K562 (cell line): ENCODE results near the gene ABCA10. TPM values are rescaled to one million over a fixed set of nuclear protein-coding genes. Genes with fewer than 3 reads are reported as not detected.

Experiments
- CBFB ChIP-seq: sonication (generic); formaldehyde crosslinking; IDR thresholded peaks from 2 replicates; pipeline ENCODE4 v1.4.0; 2020; ENCODE audit warnings: mild to moderate bottlenecking, missing genetic modification reagents
- CREM ChIP-seq: IDR thresholded peaks from 2 replicates; pipeline ENCODE4 v1.6.1; 2014; ENCODE audit warnings: antibody characterized with exemption, low read depth
- DDX20 ChIP-seq: fragments of 450-650 bp; IDR thresholded peaks from 2 replicates; pipeline ENCODE4 v1.6.1; 2016; ENCODE audit warnings: missing genetic modification characterization, low read depth, mild to moderate bottlenecking, missing compliant biosample characterization, moderate library complexity
- ELF1 ChIP-seq: fragments of 200-800 bp; sonication (Bioruptor generic); IDR thresholded peaks from 2 replicates; pipeline ENCODE4 v1.6.1; 2016; ENCODE audit warnings: missing genetic modification characterization, missing compliant biosample characterization
- FOSL1 ChIP-seq: fragments of 200-800 bp; sonication (Bioruptor generic); conservative IDR thresholded peaks from 2 replicates; pipeline ENCODE4 v1.6.1; 2016; ENCODE audit warnings: missing genetic modification characterization, missing compliant biosample characterization
- MEIS2 ChIP-seq: fragments of 450-650 bp; IDR thresholded peaks from 2 replicates; pipeline ENCODE4 v1.6.1; 2014; ENCODE audit warnings: mild to moderate bottlenecking; ENCODE audit not compliant: partially characterized antibody
- PML ChIP-seq: IDR thresholded peaks from 2 replicates; pipeline ENCODE4 v1.6.1; 2012; ENCODE audit warnings: low read length, inconsistent platforms
- POLR2AphosphoS2 ChIP-seq: IDR thresholded peaks from 2 replicates; pipeline ENCODE4 v1.6.1; 2012; ENCODE audit warnings: low read length, improper control_type of control experiment
- POLR2G ChIP-seq: fragments of 200-400 bp; formaldehyde crosslinking; IDR thresholded peaks from 2 replicates; pipeline ENCODE4 v1.6.1; 2017; ENCODE audit warnings: low read depth, mild to moderate bottlenecking, antibody characterized with exemption, low read length, moderate library complexity
- SMARCA4 ChIP-seq: fragments of 450-650 bp; IDR thresholded peaks from 2 replicates; pipeline ENCODE4 v1.6.1; 2016
- TCF3 ChIP-seq: sonication (generic); formaldehyde crosslinking; IDR thresholded peaks from 2 replicates; pipeline ENCODE4 v1.4.0; 2020; ENCODE audit warnings: mild to moderate bottlenecking, missing genetic modification reagents
- polyA plus RNA-seq, 8 experiments: library from polyadenylated mRNA; depleted of rRNA in 4 of 8; stranded (reverse) in 5 of 8; unstranded in 3 of 8; fragments of >200 nt; fragmentation: Nextera tagmentation in 2 of 8; fragmentation: Illumina TruSeq in 1 of 8; extraction: Ambion mirVana in 2 of 8; extraction: Trizol in 1 of 8; gene quantifications; 2 replicates each; pipeline versions ENCODE4 v1.2.1 to v1.2.3, GENCODE V29; 2011 to 2014; ENCODE audit warnings: inconsistent platforms in 1 of 8, missing spikeins in 1 of 8
- total RNA-seq, 7 experiments: library from RNA; depleted of rRNA in 6 of 7; stranded (reverse); fragments of >200 nt in 6 of 7; fragmentation: Illumina TruSeq in 2 of 7; extraction: Trizol in 2 of 7; gene quantifications; 2 replicates each; pipeline versions ENCODE4 v1.2.1 to v1.2.3, GENCODE V29; 2011 to 2021; ENCODE audit warnings: low replicate concordance in 1 of 7
- TF ChIP-seq, protein P1 (sequence below), 2 experiments: fragments of 450-650 bp in 1 of 2; sonication (generic) in 1 of 2; formaldehyde crosslinking in 1 of 2; IDR thresholded peaks in 1 of 2; conservative IDR thresholded peaks in 1 of 2; 2 replicates each; pipeline versions ENCODE4 v1.6.1 to v1.8.1; 2016 to 2023; ENCODE audit warnings: mild to moderate bottlenecking in 2 of 2, moderate library complexity in 2 of 2, inconsistent platforms in 1 of 2, missing genetic modification reagents in 1 of 2
- TF ChIP-seq, protein P2 (sequence below), 2 experiments: IDR thresholded peaks in 1 of 2; conservative IDR thresholded peaks in 1 of 2; 2 replicates each; pipeline ENCODE4 v1.6.1; 2016; ENCODE audit warnings: low read depth in 2 of 2, mild to moderate bottlenecking in 1 of 2, missing compliant biosample characterization in 1 of 2, missing genetic modification characterization in 1 of 2, moderate library complexity in 1 of 2
- TF ChIP-seq, protein P3 (sequence below): sonication (generic); formaldehyde crosslinking; IDR thresholded peaks from 2 replicates; pipeline ENCODE4 v1.8.1; 2023; ENCODE audit warnings: mild to moderate bottlenecking, missing genetic modification reagents
- TF ChIP-seq, protein P4 (sequence below), 2 experiments: fragments of 450-650 bp; IDR thresholded peaks; 2 replicates each; pipeline ENCODE4 v1.6.1; 2018; ENCODE audit warnings: mild to moderate bottlenecking in 2 of 2, low read depth in 1 of 2; ENCODE audit not compliant: partially characterized antibody in 2 of 2
- TF ChIP-seq, protein P5 (sequence below), 3 experiments: fragments of 200-800 bp in 1 of 3; sonication (Bioruptor generic) in 1 of 3; sonication (generic) in 1 of 3; formaldehyde crosslinking in 1 of 3; IDR thresholded peaks; 2 replicates each; pipeline versions ENCODE4 v1.6.1 to v1.8.0; 2016 to 2022; ENCODE audit warnings: mild to moderate bottlenecking in 2 of 3, missing compliant biosample characterization in 2 of 3, missing genetic modification characterization in 2 of 3, missing genetic modification reagents in 1 of 3

The ABCA10 gene
- total and polyA plus RNA-seq, 9 of the 15 experiments (the other 6 are each of a cell fraction or from before 2014, with no cell fraction given), result 0.04 to 0.45 (median 0.15) TPM; not detected in 1

DNA sequence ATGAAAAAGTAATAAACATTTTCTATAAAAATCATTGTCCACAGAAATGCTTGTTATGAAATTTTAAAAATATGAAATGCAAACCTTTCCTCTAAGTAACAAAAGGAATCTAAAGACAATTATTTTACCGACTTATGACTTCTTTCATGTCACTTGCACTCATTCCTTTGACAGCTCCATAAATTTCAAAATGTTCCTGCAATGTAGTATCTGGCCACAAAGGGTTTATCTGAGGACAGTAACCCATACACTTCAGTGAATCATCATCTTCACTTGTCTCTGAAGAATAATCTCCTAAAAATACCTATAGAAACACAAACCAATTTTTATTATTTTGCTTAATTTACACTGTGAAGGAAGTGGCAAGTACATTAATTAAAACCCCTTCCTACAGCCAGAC, 25.6 kb upstream of the ABCA10 start (continued):
- TF ChIP-seq, protein P1, sequence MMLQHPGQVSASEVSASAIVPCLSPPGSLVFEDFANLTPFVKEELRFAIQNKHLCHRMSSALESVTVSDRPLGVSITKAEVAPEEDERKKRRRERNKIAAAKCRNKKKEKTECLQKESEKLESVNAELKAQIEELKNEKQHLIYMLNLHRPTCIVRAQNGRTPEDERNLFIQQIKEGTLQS (IDR thresholded peaks at IDR 0.05), result 0 out of 2 replicates have a peak, but pooled peaks have one; percentile 26
- TF ChIP-seq, protein P1 (CRISPR knock-in tag; conservative IDR thresholded peaks at IDR 0.05), result no peak
- TF ChIP-seq MEIS2 (peak; percentile 96), ELF1 (no peak), FOSL1 (tag) (peak; percentile 58), PML (no peak), CREM (no peak), POLR2G (no peak), POLR2AphosphoS2 (no peak), TCF3 (CRISPR knock-in tag) (0 out of 2 replicates have a peak, but pooled peaks have one; percentile 19), DDX20 (tag) (no peak), CBFB (no peak), SMARCA4 (peak; percentile 67)
- TF ChIP-seq, protein P2, sequence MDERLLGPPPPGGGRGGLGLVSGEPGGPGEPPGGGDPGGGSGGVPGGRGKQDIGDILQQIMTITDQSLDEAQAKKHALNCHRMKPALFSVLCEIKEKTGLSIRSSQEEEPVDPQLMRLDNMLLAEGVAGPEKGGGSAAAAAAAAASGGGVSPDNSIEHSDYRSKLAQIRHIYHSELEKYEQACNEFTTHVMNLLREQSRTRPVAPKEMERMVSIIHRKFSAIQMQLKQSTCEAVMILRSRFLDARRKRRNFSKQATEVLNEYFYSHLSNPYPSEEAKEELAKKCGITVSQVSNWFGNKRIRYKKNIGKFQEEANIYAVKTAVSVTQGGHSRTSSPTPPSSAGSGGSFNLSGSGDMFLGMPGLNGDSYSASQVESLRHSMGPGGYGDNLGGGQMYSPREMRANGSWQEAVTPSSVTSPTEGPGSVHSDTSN (CRISPR knock-in tag; IDR thresholded peaks at IDR 0.05; ENCODE audit: low read depth), result no peak
- TF ChIP-seq, protein P2 (tag; conservative IDR thresholded peaks at IDR 0.05; ENCODE audit: low read depth), result peak; percentile 97
- TF ChIP-seq, protein P3, sequence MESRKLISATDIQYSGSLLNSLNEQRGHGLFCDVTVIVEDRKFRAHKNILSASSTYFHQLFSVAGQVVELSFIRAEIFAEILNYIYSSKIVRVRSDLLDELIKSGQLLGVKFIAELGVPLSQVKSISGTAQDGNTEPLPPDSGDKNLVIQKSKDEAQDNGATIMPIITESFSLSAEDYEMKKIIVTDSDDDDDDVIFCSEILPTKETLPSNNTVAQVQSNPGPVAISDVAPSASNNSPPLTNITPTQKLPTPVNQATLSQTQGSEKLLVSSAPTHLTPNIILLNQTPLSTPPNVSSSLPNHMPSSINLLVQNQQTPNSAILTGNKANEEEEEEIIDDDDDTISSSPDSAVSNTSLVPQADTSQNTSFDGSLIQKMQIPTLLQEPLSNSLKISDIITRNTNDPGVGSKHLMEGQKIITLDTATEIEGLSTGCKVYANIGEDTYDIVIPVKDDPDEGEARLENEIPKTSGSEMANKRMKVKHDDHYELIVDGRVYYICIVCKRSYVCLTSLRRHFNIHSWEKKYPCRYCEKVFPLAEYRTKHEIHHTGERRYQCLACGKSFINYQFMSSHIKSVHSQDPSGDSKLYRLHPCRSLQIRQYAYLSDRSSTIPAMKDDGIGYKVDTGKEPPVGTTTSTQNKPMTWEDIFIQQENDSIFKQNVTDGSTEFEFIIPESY, result no peak
- TF ChIP-seq, protein P4, sequence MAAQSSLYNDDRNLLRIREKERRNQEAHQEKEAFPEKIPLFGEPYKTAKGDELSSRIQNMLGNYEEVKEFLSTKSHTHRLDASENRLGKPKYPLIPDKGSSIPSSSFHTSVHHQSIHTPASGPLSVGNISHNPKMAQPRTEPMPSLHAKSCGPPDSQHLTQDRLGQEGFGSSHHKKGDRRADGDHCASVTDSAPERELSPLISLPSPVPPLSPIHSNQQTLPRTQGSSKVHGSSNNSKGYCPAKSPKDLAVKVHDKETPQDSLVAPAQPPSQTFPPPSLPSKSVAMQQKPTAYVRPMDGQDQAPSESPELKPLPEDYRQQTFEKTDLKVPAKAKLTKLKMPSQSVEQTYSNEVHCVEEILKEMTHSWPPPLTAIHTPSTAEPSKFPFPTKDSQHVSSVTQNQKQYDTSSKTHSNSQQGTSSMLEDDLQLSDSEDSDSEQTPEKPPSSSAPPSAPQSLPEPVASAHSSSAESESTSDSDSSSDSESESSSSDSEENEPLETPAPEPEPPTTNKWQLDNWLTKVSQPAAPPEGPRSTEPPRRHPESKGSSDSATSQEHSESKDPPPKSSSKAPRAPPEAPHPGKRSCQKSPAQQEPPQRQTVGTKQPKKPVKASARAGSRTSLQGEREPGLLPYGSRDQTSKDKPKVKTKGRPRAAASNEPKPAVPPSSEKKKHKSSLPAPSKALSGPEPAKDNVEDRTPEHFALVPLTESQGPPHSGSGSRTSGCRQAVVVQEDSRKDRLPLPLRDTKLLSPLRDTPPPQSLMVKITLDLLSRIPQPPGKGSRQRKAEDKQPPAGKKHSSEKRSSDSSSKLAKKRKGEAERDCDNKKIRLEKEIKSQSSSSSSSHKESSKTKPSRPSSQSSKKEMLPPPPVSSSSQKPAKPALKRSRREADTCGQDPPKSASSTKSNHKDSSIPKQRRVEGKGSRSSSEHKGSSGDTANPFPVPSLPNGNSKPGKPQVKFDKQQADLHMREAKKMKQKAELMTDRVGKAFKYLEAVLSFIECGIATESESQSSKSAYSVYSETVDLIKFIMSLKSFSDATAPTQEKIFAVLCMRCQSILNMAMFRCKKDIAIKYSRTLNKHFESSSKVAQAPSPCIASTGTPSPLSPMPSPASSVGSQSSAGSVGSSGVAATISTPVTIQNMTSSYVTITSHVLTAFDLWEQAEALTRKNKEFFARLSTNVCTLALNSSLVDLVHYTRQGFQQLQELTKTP (IDR thresholded peaks at IDR 0.05; ENCODE audit: low read depth in 1 of 2, partially characterized antibody in 2 of 2), result no peak
- TF ChIP-seq, protein P5, sequence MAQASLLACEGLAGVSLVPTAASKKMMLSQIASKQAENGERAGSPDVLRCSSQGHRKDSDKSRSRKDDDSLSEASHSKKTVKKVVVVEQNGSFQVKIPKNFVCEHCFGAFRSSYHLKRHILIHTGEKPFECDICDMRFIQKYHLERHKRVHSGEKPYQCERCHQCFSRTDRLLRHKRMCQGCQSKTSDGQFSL (CRISPR knock-in tag; IDR thresholded peaks at IDR 0.05), result no peak
- TF ChIP-seq, protein P5 (tag; IDR thresholded peaks at IDR 0.05), result no peak
